IPS DF 4.7 (cell line): ENCODE measurements around the gene YBX2.

Source experiments
- DNase-seq: peaks from one replicate; pipeline ENCODE4 v3.0.0-alpha.2; 2013; ENCODE audit warnings: low spot score; ENCODE audit errors: extremely low read depth

YBX2 gene

DNA sequence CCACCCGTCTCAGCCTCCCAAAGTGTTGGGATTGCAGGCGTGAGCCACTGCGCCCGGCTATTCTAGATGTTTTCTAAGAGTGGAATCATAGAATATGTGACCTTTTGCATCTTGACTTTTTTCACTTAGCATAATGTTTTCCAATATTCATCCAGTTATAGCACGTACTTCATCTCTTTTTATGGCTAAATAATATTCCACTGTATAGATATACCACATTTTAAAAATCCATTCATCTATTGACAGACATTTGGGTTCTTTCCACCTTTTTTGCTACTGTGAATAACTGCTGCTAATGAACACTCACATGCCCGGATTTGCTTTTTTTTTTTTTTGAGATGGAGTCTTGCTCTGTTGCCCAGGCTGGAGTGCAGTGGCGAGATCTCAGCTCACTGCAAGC, 9.7 kb upstream of the YBX2 start:
- DNase-seq: no peak

GRCh38 chr17:7296189-7296861, 1.9 kb upstream of the YBX2 start:
- no peak for DNase-seq

DNA sequence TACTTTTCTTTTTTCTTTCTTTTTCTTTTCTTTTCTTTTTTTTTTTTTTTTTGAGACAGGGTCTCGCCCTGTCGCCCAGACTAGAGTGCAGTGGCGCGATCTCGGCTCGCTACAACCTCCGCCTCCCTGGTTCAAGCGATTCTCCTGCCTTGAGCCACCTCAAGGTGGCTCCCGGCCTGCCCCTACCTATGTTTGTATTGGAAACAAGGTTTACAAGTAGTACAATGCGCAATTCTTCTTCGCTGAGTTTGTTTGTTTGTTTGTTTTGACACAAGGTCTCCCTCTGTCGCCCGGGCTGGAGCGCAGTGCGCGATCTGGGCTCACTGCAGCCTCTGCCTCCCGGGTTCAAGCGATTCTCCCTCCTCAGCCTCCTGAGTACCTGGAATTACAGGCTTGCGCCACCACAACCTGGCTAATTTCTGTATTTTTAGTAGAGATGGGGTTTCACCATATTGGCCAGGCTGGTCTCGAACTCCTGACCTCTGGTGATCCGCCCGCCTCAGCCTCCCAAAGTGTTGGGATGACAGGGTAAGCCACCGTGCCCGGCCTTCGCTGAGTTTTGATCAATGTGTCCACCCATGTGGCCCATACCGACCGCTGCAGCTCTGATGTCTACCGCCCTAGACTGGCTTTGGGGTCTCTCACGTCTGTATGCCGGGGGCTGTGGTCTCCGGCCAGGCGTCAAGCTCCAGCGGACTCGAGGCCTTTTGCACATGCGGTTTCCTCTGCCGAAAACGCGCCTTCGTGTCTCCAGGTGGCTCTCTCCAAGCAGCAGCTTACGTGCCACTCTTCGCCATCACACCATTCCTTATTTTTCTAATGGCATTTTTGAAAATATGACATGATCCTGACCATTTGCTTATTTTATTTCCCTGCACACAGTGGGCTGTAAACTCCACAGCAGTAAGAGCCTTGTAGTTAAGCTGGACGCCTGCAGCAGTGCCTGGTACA, 1.1 kb upstream of the YBX2 start:
- DNase-seq: no peak

- no peak for DNase-seq
Observed at GRCh38 chr17:7293816-7294613, 424 bp downstream of the YBX2 start.

- no peak for DNase-seq
Observed at GRCh38 chr17:7293159-7293558, 1.3 kb downstream of the YBX2 start.

DNA sequence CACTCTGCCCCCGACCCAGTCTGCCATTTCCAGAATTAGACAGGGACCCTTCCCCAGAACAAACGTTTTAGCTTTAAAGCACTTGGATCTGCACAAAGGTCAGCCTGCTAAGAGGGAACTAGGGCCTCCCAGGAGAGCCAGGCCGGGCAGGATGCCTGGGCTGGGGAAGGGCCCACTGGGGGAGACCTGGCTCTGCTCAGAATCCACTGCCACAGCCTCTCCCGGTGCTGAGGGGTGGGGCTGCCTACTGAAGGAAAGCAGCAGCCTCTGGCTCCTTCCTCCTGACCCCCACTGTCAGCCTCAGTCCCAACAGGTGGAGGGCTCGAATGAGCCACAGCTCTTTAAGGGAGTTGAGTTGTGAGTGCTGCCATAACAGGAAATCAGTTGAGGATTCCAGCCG, 1.7 kb downstream of the YBX2 start:
- DNase-seq: no peak

- no peak for DNase-seq
Observed at GRCh38 chr17:7292194-7292593, 2.2 kb downstream of the YBX2 start.

- no peak for DNase-seq
Observed at GRCh38 chr17:7290685-7291084, 3.8 kb downstream of the YBX2 start.

- no peak for DNase-seq
Observed at GRCh38 chr17:7290166-7290565, 4.3 kb downstream of the YBX2 start.

GRCh38 chr17:7289256-7290032, 5.0 kb downstream of the YBX2 start:
- no peak for DNase-seq

DNA sequence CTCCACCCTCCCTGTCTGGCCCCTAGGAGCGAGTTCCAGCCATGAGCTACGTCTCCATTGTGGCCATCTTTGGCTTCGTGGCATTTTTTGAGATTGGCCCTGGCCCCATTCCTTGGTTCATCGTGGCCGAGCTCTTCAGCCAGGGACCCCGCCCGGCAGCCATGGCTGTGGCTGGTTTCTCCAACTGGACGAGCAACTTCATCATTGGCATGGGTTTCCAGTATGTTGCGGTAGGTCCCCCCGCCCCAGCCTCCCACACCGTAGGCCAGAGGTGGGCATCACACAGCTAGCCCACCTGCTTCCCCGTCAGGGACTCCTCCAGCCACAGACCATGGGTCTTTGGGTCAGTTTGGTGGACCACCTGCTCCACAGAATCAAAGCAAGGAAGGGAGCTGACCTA, 8.8 kb downstream of the YBX2 start:
- DNase-seq: no peak

DNA sequence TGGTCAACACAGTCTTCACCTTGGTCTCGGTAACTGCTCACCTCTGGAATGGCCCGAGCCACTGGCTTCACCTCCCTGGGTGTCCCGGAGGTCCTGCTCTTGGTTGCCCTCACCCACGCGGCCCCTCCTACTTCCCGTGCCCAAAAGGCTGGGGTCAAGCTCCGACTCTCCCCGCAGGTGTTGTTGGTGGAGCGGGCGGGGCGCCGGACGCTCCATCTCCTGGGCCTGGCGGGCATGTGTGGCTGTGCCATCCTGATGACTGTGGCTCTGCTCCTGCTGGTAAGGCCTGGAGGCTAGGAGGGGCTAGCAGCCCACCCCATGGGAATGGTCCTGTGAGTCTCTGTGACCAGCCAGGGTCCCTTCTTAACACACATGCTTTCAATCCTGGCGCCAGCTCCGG, 9.5 kb downstream of the YBX2 start:
- no peak for DNase-seq

GRCh38 chr17:7283471-7284216, 10.8 kb downstream of the YBX2 start:
- DNase-seq: no peak

- no peak for DNase-seq
Observed at GRCh38 chr17:7282752-7283321, 11.6 kb downstream of the YBX2 start.

GRCh38 chr17:7281953-7282751, 12.3 kb downstream of the YBX2 start:
- no peak for DNase-seq

DNA sequence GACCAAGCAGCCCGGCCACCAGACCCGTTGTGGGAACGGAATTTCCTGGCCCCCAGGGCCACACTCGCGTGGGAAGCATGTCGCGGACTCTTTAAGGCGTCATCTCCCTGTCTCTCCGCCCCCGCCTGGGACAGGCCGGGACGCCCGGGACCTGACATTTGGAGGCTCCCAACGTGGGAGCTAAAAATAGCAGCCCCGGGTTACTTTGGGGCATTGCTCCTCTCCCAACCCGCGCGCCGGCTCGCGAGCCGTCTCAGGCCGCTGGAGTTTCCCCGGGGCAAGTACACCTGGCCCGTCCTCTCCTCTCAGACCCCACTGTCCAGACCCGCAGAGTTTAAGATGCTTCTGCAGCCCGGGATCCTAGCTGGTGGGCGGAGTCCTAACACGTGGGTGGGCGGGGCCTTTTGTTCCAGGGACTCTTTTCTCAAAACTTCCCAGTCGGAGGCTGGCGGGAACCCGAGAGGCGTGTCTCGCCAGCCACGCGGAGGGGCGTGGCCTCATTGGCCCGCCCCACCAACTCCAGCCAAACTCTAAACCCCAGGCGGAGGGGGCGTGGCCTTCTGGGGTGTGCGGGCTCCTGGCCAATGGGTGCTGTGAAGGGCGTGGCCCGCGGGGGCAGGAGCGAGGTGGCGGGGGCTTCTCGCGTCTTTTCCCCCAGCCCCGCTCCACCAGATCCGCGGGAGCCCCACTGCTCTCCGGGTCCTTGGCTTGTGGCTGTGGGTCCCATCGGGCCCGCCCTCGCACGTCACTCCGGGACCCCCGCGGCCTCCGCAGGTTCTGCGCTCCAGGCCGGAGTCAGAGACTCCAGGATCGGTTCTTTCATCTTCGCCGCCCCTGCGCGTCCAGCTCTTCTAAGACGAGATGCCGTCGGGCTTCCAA, 13.1 kb downstream of the YBX2 start, which contains the start of gene SLC2A4:
SLC2A4 (plus strand) TSS at position 645 of the 879 bp plus-strand sequence; CDS start at position 862, 217 bp downstream.
- no peak for DNase-seq

GRCh38 chr17:7280519-7281073, 13.8 kb downstream of the YBX2 start:
- DNase-seq: no peak

GRCh38 chr17:7279448-7279847, 15.0 kb downstream of the YBX2 start:
- DNase-seq: no peak
